Measurements from ENCODE around the gene CERS6. TPM values are rescaled to one million over a fixed set of nuclear protein-coding genes. Genes with fewer than 3 reads are reported as not detected.

CERS6 gene
- total and polyA plus RNA-seq, 4 donors = 26.6 to 81.0 (median 41.5) TPM

DNA sequence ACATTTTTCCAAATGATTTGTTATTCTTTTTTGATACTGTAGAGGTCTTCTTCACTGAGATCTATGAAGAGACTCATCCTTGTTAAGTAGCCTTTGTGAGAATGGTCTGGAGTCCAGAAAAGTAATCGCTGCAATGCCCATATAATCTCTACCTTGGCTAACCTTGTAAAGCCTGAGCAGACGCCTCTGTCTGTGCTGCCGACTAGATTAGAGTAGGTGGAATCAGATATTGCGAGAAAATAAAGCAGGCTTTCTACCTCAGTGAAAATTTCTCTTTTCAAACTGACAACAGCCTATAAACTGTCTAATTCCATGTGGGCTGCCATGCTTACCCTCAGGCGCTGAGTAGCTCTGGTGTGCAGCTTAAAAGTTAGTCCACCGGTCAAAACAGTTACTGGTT lies 17.5 kb upstream of the CERS6 start:
- H3K4me3 ChIP-seq (ENCODE audit: low read depth, low read length) = no peak overlapping the region
- DNase-seq (ENCODE audit: low read depth in 4 of 6, low spot score in 6 of 6) = no peak
- no peaks in the 10 kb centered on the region for H3K9me3 ChIP-seq (ENCODE audit: control insufficient read depth, insufficient read depth, low read length)
- no CpG with 5 or more reads among the region's 6 CpGs for WGBS (ENCODE audit: insufficient coverage)
- no peaks in the 10 kb centered on the region for H3K36me3 ChIP-seq (ENCODE audit: control insufficient read depth, insufficient read depth, low read length)
- no peaks in the 10 kb centered on the region for H3K4me1 ChIP-seq (ENCODE audit: control insufficient read depth, insufficient read depth, low read length)
- no peak overlapping the region for H3K27ac ChIP-seq (ENCODE audit: low read depth, low read length)
- H3K27me3 ChIP-seq (ENCODE audit: control insufficient read depth, insufficient read depth, low read length) = no peaks in the 10 kb centered on the region

GRCh38 chr2:168439536-168439935 lies 16.5 kb upstream of the CERS6 start:
- H3K27me3 ChIP-seq (ENCODE audit: control insufficient read depth, insufficient read depth, low read length) = no peaks in the 10 kb centered on the region
- no peak for DNase-seq (ENCODE audit: low read depth in 4 of 6, low spot score in 6 of 6)
- 57% methylated on average over 1 of the region's 3 CpGs for WGBS (ENCODE audit: insufficient coverage)
- H3K27ac ChIP-seq (ENCODE audit: low read depth, low read length) = no peak overlapping the region
- no peaks in the 10 kb centered on the region for H3K4me1 ChIP-seq (ENCODE audit: control insufficient read depth, insufficient read depth, low read length)
- H3K36me3 ChIP-seq (ENCODE audit: control insufficient read depth, insufficient read depth, low read length) = no peaks in the 10 kb centered on the region
- H3K4me3 ChIP-seq (ENCODE audit: low read depth, low read length) = no peak overlapping the region
- H3K9me3 ChIP-seq (ENCODE audit: control insufficient read depth, insufficient read depth, low read length) = no peaks in the 10 kb centered on the region

- H3K4me3 ChIP-seq (ENCODE audit: low read depth, low read length) = no peak overlapping the region
- no peak for DNase-seq (ENCODE audit: low read depth in 4 of 6, low spot score in 6 of 6)
- 100% methylated on average over 2 of the region's 6 CpGs for WGBS (ENCODE audit: insufficient coverage)
Measured at GRCh38 chr2:168441214-168441872, 14.7 kb upstream of the CERS6 start.

DNA sequence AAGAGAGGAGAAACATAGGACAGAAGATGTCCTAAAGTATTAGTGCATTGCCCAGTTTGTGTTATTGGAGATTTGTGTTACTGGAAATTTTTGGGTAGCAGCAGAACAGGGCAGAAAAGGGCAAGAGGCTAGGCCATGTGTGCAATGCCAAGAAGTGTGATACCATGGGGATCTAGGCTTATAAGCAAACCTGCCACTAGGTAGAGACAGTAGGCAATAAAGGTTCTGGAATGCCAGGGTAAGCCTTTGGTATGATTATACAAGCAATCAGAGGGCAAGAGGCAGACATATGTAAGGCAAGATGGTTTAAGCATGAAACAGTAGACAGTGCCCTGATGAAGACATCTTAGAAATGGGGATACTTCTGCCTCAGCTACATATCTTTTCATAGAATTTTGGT lies 12.3 kb upstream of the CERS6 start:
- H3K4me3 ChIP-seq (ENCODE audit: low read depth, low read length) = no peak overlapping the region
- no peak for DNase-seq (ENCODE audit: low read depth in 4 of 6, low spot score in 6 of 6)

More at GRCh38 chr2:168441214-168441872, 14.7 kb upstream of the CERS6 start:
- peaks cover 4% of the 10 kb centered on the region for H3K9me3 ChIP-seq (ENCODE audit: control insufficient read depth, insufficient read depth, low read length)
- H3K27me3 ChIP-seq (ENCODE audit: control insufficient read depth, insufficient read depth, low read length) = no peaks in the 10 kb centered on the region
- no peak overlapping the region for H3K27ac ChIP-seq (ENCODE audit: low read depth, low read length)
- H3K4me1 ChIP-seq (ENCODE audit: control insufficient read depth, insufficient read depth, low read length) = no peaks in the 10 kb centered on the region
- H3K36me3 ChIP-seq (ENCODE audit: control insufficient read depth, insufficient read depth, low read length) = no peaks in the 10 kb centered on the region

GRCh38 chr2:168445960-168446359 lies 10.1 kb upstream of the CERS6 start:
- DNase-seq (ENCODE audit: low read depth in 4 of 6, low spot score in 6 of 6) = no peak
- H3K27ac ChIP-seq (ENCODE audit: low read depth, low read length) = no peak overlapping the region
- H3K9me3 ChIP-seq (ENCODE audit: control insufficient read depth, insufficient read depth, low read length) = peaks cover 4% of the 10 kb centered on the region
- H3K4me1 ChIP-seq (ENCODE audit: control insufficient read depth, insufficient read depth, low read length) = no peaks in the 10 kb centered on the region
- WGBS (ENCODE audit: insufficient coverage) = 93% methylated on average over 2 of the region's 2 CpGs
- no peaks in the 10 kb centered on the region for H3K36me3 ChIP-seq (ENCODE audit: control insufficient read depth, insufficient read depth, low read length)
- H3K4me3 ChIP-seq (ENCODE audit: low read depth, low read length) = no peak overlapping the region
- H3K27me3 ChIP-seq (ENCODE audit: control insufficient read depth, insufficient read depth, low read length) = no peaks in the 10 kb centered on the region

More for the DNA sequence above, 12.3 kb upstream of the CERS6 start:
- Histone ChIP-seq H3K9me3 (ENCODE audit: control insufficient read depth, insufficient read depth, low read length) (peaks cover 4% of the 10 kb centered on the region), H3K4me1 (ENCODE audit: control insufficient read depth, insufficient read depth, low read length) (no peaks in the 10 kb centered on the region), H3K36me3 (ENCODE audit: control insufficient read depth, insufficient read depth, low read length) (no peaks in the 10 kb centered on the region), H3K27me3 (ENCODE audit: control insufficient read depth, insufficient read depth, low read length) (no peaks in the 10 kb centered on the region), H3K27ac (ENCODE audit: low read depth, low read length) (no peak overlapping the region)

DNA sequence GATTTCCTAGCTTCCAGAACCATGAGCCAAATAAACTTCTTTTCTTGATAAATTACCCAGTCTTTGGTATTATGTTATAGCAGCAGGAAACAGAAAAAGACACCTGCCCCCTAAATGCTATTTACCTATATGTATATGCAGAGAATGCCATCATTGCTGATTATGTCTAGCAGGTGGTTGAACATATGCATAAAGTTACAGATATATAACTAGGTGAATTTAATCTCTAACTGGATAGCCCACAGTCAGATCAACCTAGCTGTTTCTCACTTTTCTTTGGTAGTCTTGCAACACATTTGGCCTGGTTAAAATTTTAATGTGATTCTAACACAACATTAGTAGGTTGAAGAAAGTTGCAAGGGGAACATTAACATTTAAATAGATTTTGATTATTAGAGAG lies 7.1 kb upstream of the CERS6 start:
- no peaks in the 10 kb centered on the region for H3K36me3 ChIP-seq (ENCODE audit: control insufficient read depth, insufficient read depth, low read length)
- H3K9me3 ChIP-seq (ENCODE audit: control insufficient read depth, insufficient read depth, low read length) = peaks cover 4% of the 10 kb centered on the region
- no peak overlapping the region for H3K27ac ChIP-seq (ENCODE audit: low read depth, low read length)
- H3K4me3 ChIP-seq (ENCODE audit: low read depth, low read length) = no peak overlapping the region
- no peak for DNase-seq (ENCODE audit: low read depth in 4 of 6, low spot score in 6 of 6)
- H3K4me1 ChIP-seq (ENCODE audit: control insufficient read depth, insufficient read depth, low read length) = no peaks in the 10 kb centered on the region
- H3K27me3 ChIP-seq (ENCODE audit: control insufficient read depth, insufficient read depth, low read length) = no peaks in the 10 kb centered on the region

GRCh38 chr2:168449419-168449818 lies 6.7 kb upstream of the CERS6 start:
- Histone ChIP-seq H3K36me3 (ENCODE audit: control insufficient read depth, insufficient read depth, low read length) (no peaks in the 10 kb centered on the region), H3K4me1 (ENCODE audit: control insufficient read depth, insufficient read depth, low read length) (no peaks in the 10 kb centered on the region), H3K9me3 (ENCODE audit: control insufficient read depth, insufficient read depth, low read length) (peaks cover 4% of the 10 kb centered on the region), H3K27ac (ENCODE audit: low read depth, low read length) (no peak overlapping the region), H3K27me3 (ENCODE audit: control insufficient read depth, insufficient read depth, low read length) (no peaks in the 10 kb centered on the region), H3K4me3 (ENCODE audit: low read depth, low read length) (no peak overlapping the region)
- no peak for DNase-seq (ENCODE audit: low read depth in 4 of 6, low spot score in 6 of 6)
- no CpG with 5 or more reads among the region's 3 CpGs for WGBS (ENCODE audit: insufficient coverage)

DNA sequence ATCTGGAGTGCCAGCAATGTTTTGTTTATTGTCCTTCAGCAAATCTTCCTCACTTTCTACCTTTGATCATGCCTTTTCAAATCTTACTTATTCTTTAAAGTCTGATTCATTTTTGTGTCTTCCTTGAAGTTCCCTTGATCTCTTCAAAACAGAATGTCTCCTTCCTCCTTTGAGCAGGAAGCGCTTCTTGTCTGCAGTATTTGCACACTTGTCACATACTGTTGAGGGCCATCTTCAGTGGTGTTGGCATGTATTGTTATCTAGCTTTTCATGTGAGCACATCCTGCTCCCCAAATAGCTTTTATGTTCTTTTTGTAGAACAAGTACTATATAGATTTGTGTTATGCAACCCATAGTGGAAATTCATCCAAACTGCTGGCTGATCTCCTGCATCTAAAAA lies 5.9 kb upstream of the CERS6 start:
- no CpG with 5 or more reads among the region's 1 CpG for whole genome bisulfite sequencing (ENCODE audit: insufficient coverage)

DNA sequence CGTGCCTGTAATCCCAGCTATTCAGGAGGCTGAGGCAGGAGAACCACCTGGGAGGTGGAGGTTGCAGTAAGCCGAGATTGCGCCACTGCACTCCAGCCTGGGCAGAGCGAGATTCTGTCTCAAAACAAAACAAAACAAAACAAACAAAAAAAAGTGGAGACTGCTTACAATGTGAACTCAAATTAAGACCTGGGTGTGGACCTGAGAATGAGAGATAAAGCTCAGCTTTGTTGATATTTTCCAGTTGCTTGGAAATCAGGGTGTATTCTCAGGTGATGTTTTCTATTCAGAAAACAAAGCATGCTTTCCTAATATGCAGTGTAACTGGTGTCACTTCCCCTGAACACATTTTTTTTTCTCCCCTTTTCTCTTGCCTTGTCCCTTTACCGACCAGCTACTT lies 5.3 kb upstream of the CERS6 start:
- H3K9me3 ChIP-seq (ENCODE audit: control insufficient read depth, insufficient read depth, low read length) = no peaks in the 10 kb centered on the region
- no CpG with 5 or more reads among the region's 5 CpGs for WGBS (ENCODE audit: insufficient coverage)
- no peaks in the 10 kb centered on the region for H3K36me3 ChIP-seq (ENCODE audit: control insufficient read depth, insufficient read depth, low read length)
- no peak for DNase-seq (ENCODE audit: low read depth in 4 of 6, low spot score in 6 of 6)
- no peaks in the 10 kb centered on the region for H3K27me3 ChIP-seq (ENCODE audit: control insufficient read depth, insufficient read depth, low read length)
- H3K4me3 ChIP-seq (ENCODE audit: low read depth, low read length) = no peak overlapping the region
- H3K27ac ChIP-seq (ENCODE audit: low read depth, low read length) = no peak overlapping the region
- peaks cover 3% of the 10 kb centered on the region for H3K4me1 ChIP-seq (ENCODE audit: control insufficient read depth, insufficient read depth, low read length)

More for the DNA sequence above, 5.9 kb upstream of the CERS6 start:
- H3K27me3 ChIP-seq (ENCODE audit: control insufficient read depth, insufficient read depth, low read length) = no peaks in the 10 kb centered on the region
- H3K36me3 ChIP-seq (ENCODE audit: control insufficient read depth, insufficient read depth, low read length) = no peaks in the 10 kb centered on the region
- DNase-seq (ENCODE audit: low read depth in 4 of 6, low spot score in 6 of 6) = no peak
- H3K27ac ChIP-seq (ENCODE audit: low read depth, low read length) = no peak overlapping the region
- H3K4me1 ChIP-seq (ENCODE audit: control insufficient read depth, insufficient read depth, low read length) = no peaks in the 10 kb centered on the region
- no peaks in the 10 kb centered on the region for H3K9me3 ChIP-seq (ENCODE audit: control insufficient read depth, insufficient read depth, low read length)
- no peak overlapping the region for H3K4me3 ChIP-seq (ENCODE audit: low read depth, low read length)

- peaks cover 5% of the 10 kb centered on the region for H3K4me1 ChIP-seq (ENCODE audit: control insufficient read depth, insufficient read depth, low read length)
- H3K36me3 ChIP-seq (ENCODE audit: control insufficient read depth, insufficient read depth, low read length) = no peaks in the 10 kb centered on the region
- no peaks in the 10 kb centered on the region for H3K27me3 ChIP-seq (ENCODE audit: control insufficient read depth, insufficient read depth, low read length)
- H3K9me3 ChIP-seq (ENCODE audit: control insufficient read depth, insufficient read depth, low read length) = no peaks in the 10 kb centered on the region
- DNase-seq (ENCODE audit: low read depth in 4 of 6, low spot score in 6 of 6) = no peak
- WGBS (ENCODE audit: insufficient coverage) = 88% methylated on average over 2 of the region's 3 CpGs
- no peak overlapping the region for H3K27ac ChIP-seq (ENCODE audit: low read depth, low read length)
- H3K4me3 ChIP-seq (ENCODE audit: low read depth, low read length) = no peak overlapping the region
Measured at GRCh38 chr2:168452781-168453180, 3.3 kb upstream of the CERS6 start.

Measured in spinal cord (tissue), 10 donors.